GM21825 (cell line): Measurements from ENCODE around the gene JAG1.

Experiments used
- ATAC-seq: cut with Tn5 transposase; IDR thresholded peaks from one replicate; pipeline ENCODE4 v1.9.1; 2021; ENCODE audit warnings: mild to moderate bottlenecking, moderate library complexity; ENCODE audit not compliant: unreplicated experiment

Gene JAG1

DNA sequence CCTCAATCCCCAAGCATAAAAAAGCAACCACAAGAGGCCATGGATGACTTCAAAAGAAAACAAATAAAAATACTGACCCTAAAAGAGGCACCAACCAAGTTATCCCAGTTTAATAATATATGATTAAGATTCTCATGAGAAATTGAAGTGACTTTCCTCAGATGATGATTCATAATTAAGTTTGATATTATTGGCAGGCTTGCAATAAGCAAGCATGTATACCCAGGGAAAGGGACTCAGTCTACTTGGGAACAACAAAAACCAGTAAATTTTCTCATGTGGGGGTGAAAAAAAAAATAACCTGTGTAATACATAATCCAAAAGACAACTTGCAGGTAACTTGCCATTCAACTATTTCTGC, 19.6 kb downstream of the JAG1 start:
- ATAC-seq, result no peak

DNA sequence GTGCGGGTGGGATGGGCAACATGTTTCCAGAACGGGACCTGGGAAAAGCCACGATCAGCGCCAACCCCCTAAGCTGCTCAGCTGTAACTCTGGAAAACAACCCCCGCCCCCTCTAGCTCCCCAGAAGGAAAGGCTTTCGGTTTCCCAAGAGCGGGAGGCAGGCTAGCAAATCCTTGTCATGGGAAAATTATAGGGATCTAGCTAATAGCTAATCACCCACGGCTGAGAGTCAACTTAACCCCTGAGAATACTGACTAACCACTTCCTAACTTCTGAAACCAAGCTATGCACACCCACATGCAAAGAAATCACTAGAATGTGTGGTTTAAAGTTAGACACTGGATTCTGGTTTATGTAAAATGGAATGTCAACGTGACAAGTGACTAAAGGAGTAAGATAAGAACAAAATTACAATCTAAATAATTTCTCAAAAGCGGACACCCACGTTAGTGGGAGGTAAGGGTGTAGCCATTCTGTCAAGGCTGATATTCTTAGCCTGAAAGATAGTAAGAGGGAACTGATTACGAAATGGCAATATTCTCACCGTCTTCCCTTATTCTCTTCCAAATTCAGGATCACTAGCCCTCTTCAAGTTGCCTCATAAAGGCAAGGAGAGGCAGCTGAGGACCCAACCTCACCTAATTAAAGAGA, 20.1 kb downstream of the JAG1 start:
- ATAC-seq, result no peak

DNA sequence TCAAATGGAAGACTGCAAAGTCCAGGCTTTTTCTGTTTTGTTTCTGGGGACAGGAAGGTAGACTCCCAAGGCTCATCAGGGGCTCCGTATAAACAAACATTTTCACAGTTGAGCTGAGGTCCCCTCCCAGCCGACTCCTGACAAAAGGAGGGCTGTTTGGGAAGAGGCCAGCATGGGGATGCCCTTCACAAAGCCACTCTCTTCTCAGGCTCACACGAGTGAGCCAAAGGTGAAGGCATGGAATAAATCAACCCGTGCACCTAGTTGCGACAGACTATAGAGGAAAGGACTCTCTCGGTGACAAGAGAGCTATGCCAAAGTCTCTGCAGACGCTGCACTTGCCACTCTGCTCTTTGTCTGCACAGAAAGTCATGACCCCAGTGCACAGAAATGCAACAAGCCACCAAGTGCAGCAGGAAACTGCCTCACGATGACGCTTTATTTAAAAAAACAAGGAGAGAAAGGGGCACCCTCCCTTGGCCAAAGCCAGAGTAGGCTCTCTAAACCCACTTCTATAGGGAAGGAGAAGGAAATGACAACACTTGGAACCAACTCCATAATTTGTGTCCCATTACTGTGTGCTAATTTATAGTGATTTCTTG, 21.0 kb downstream of the JAG1 start:
- no peak for ATAC-seq

DNA sequence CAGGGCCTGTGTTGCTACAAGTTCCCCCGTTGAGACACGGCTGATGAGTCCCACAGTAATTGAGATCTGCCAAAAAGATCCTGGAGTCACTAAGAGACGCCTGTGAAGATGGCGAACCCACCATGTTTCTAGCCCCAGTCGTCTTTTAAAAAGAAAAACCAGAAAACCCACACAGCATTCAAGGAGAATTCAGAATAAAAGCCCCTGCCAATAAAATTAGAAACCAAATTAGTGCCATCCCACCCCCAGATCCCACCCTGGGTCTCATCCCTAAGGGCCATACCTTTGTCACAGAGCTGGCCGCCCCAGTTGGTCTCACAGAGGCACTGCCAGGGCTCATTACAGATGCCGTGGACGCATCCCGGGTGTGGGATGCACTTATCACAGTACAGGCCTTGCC, 21.6 kb downstream of the JAG1 start:
- no peak for ATAC-seq

DNA sequence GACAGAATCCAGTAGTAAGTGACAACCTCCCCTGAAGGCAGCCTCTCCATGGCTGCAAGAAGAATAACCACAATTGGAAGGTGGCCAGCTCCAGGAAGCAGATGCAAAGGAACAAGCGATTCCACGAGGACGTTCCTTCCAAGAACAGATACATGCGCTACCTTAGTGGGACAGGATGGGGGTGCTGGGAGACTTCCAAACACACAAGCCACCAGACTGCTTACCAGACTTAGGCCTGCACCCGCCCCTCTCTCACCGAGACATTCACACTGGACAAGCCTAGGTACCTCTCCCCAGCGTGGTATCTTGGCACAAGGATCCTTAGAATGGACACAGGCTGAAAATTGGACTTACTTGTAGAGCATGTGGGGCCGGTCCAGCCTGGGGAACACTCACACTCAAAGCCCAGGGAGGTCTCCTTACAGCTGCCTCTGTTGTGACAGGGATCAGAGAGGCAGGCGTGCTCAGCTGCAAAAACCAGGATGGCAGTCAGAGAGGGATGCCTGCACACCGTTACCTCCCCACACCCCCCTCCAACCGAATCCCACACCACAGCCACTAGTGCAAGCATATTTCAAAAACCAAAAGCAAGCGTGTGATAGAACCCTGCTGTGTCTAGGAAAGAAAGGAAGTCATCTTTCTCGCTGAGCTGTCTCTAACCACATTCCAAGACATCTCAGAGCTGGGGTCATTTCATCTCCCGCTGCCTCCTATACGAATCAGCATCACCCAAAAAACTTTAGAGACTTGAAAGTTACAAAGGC, 22.4 kb downstream of the JAG1 start:
- no peak for ATAC-seq

DNA sequence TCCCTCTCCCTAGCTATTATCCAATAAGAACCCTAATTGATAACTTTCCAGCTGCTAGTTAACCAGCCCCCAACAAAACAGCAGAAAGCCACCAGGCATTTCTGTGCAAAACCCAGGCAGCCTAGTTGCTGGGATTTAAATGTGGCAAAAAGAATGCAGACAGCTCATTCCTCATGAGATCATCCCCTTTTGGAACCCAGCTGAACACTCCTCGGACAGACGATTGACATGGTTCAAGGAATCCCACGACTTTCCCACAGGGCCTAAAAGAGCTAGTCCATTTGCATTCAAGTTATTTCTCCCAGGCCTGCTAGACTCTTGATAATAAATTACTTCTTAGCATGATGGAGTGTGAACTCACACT, 24.0 kb downstream of the JAG1 start:
- ATAC-seq, result no peak

DNA sequence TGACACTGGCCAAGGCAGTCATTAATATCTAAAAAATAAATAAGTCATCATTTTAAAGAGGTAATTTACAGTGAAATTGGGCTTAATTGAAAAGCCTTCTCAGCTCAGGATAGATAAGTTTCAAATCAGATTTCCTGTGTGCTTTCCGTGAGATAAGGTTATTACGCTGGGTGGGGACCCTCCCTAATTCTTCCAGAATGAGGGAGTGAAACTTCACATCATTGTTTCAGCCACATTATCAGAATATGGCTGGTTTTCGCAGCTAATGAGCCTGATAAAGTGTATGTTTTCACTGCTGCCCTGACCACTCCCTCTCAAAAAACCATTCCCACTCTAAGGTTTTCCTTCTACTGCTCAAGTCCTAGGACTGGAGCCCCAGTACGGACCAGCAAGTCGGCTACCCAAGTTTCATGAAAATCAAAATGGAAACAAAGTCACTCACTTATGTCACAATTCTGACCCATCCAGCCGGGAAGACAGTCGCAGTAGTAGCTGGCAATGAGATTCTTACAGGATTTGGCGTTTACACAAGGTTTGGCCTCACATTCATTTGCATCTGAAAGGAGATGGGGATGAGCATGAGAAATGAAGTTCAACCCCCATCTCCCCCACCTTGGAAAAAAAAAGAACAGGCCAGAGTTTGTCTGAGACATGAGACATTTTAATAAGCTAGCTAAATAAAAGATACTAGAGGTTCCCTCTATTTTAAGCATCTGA, 24.6 kb downstream of the JAG1 start:
- no peak for ATAC-seq

DNA sequence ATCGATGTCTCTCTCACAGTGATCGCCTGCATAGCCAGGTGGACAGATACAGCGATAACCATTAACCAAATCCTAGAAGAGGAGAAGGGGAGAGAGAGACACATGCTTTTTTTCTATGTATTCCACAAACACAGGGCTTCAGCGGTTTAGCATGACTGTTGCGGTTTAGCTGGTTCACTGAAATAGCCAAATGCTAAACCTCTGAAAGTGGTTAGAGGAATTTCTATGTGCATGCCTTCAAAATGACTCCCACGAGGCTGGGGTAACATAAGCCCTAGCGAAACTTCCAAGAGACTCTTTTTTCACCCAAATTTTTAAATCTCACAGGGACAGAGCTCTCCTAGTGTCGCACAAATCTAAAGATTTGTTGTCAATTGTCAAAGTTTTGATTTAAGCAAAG, 25.1 kb downstream of the JAG1 start:
- no peak for ATAC-seq

DNA sequence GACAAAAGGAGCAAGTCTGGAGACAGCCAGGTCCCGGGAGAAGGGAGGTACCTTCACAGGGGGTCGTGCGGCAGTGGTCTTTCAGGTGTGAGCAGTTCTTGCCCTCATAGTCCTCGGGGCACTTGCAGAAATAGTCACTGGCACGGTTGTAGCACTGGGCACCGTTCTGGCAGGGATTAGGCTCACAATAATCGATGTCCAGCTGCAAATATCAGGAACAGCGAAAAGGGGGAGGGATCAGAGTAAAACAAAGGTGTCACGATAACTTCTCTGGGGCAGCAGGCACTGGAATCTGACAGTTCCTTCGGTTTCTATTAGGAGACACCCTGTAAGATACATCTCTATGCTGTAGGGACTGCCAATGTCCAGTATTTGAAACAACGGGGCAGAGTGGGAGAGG, 25.9 kb downstream of the JAG1 start:
- no peak for ATAC-seq

DNA sequence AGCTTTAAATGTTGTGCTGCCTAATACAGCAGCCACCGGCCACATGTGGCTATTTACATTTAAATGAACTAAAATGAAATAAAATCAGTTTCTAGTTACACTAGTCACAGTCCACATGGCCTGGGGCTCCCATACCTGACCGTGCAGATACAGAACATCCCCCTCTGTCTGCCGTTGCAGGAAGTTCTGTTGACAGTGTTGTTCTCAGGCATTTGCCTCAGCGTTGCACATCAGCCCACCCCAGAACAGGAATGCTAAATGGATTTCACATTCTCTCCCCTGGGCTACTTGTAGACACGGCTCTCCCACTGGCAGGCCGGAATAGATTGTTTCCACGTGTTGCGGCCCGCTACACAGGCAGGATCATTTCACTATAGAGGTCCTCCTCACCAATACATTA, 26.3 kb downstream of the JAG1 start:
- no peak for ATAC-seq

DNA sequence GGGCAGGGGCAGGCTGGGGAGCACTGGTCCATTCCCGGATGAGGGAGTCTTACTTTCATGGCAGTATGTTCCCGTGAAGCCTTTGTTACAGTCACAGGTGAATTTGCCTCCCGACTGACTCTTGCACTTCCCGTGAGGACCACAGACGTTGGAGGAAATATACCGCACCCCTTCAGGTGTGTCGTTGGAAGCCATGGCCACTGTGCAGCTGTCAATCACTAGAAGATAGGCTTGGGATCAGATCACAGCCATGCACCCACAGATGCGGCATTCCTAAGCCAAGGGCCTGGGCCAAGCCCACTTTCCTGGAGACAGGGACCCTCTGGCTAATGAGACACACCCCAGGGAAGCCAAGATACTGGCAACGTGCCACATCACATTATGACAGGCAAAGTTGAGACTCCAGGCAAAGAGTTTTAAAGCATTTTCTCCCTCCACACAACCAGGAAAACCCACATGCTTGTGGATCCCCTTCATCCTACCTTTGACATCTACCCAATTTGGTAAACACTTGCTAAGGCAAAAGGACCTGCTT, 26.8 kb downstream of the JAG1 start:
- ATAC-seq, result no peak

DNA sequence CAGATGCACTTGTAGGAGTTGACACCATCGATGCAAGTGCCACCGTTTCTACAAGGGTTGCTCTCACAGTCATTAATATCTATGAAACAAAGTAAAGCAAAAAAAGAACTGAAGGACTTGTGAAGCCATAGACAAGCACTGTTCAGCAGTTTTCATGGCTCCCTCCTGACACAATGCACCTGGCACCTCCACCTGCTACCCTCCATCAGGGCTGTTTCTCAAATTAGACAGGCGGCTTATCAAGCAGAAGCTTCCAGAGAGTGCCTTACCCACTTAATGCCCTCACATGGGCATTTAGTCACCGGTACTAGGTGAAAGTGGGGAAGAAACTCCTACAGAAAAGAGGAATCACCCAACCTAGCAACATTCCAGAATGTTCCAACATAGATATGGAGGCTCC, 27.8 kb downstream of the JAG1 start:
- no peak for ATAC-seq

DNA sequence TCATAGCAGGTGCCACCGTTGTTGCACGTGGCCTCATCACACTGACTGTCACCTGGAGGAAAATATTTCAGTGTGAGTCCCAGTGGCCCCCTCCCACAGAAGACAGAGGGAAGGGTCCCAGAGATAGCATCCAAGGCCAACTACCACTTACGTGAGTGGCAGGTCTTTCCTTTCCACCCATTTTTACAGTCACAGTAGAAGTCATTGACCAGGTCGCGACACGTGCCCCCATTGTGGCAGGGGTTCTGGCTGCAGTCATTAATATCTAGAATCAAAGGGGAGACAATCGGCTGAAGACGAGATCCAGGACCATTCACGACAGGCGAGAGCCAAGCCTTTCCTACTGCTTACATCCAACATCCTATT, 28.6 kb downstream of the JAG1 start:
- ATAC-seq, result no peak

DNA sequence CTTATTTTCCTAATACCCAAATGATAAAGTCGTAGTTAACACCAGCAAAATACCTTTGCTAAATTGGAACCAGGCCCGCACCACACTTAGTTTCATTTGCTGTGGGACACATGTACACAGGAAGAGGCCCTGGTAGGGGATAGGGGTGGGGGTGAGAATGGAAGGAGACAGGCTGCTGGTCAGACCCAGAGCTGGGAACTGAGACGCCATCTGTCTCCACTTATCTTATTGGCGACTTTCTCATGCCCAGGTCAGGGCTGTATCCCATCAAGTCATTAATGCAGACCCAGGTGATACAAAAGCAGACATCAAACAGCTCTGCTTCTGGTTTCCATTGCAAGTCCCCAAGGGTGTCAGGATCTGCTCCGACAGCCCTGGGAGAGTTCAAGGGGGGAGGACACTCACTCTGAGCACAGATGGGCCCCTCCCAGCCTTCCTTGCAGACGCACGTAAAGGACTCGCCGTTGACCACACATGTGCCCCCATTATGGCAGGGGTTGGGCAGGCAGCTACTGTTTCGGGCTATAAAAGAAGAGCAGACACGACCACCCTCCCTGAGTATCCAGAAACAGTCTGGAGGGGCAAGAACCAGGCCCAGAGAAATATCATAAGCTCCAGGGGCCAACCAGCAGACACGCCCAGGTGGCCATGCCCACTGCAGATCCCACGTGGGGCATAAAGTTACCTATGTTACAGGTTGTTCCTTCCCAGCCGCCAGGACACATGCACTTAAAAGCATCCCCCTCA, 29.2 kb downstream of the JAG1 start:
- ATAC-seq, result peak; percentile 55

DNA sequence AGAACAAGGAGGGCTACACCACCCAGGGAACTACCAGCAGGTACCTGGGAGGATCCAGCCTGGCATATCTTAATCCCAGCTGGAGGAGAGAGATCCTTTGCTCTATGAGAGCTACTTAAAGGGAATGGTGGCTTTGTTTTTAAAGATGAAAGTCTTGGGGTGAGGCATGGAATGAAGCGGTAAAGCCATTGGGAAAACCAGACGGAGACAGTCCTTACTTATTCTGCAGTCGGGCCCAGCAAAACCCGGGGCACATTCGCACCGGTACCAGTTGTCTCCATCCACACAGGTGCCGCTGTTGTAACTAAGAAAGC, 30.3 kb downstream of the JAG1 start:
- no peak for ATAC-seq

DNA sequence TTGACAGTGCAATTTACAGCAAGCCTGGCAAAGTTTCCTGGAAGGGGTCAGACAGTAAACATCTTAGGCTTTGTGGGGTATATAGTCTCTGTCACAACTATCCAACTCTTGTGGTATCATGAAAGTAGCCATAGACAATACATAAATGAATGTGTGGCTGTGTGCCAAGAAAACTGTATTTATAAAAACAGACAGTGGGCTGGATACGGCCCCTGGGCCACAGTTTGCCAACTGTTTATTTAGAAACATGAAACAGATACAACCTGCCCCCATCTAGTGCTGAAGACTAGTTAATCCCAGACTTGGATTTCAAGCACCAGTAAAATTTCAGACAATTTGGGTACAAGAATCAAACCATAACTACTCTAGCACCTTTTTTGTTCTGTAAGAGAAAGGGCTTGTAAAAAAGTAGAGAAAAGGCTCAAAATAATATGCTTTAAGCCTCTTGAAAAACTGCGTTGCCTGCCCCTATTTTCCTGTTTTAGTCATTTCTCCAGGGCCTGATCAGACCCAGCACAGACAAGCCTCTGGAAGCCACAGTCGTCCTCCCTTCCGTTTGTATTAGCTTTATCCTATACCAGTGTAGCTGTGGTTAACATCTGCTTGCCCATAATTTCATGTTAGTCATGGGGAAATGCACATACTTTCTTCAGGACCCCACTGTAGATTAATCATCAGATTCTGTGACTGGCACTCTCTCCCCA, 30.8 kb downstream of the JAG1 start:
- ATAC-seq, result no peak

DNA sequence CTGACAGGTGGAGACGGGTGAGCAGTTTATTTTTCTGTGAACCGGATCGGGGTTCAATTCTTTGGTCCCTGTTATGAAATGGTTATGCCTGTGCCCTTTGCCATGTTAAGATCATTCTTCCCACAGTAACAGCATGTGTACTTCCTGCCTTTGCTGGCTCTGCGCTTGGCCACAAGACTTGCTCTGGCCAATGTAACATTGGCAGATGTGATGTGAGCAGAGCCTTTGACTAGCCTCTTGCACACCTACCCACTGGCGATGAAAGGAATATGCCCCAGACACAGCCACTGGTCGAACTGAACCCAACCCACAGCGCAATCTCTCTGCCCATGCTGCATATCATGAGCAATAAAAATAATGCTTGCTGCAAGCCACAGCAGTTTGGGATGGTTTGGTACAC, 31.9 kb downstream of the JAG1 start:
- ATAC-seq, result no peak

DNA sequence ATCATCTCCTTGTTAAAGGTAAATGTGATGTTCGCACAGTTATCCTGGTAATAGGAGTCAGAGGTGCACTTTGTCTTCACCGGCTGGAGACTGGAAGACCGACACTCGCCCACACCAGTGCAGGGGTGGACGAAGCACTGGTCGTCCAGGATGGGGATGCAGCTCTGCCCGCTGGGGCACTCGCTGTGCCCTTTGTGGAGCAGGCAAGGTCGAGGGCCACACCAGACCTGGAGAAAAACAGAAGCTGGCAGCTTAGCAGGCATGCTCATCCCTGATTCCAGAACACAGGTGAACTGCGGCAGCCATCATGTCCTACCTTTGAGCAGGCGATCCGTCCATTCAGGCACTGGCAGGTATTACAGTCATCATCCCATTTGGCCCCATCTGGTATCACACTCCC, 32.3 kb downstream of the JAG1 start:
- no peak for ATAC-seq

DNA sequence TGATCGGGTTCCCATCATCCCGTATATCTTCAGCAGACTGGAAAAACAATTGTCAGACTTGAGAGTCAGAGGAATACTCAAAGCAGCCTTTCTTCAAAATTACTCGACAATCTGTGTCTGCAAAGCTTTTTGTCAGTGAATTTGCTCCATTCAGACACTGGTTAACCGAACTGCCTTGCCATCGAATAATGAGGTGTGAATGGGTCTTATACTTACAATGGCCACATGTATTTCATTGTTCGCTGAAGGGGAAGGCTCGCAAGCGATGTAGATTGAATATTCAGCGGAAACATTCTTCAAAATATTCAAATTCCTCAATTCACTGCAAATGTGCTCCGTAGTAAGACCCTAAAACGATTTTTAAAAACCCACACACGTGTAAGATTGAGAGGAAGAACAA, 32.9 kb downstream of the JAG1 start:
- ATAC-seq, result no peak

DNA sequence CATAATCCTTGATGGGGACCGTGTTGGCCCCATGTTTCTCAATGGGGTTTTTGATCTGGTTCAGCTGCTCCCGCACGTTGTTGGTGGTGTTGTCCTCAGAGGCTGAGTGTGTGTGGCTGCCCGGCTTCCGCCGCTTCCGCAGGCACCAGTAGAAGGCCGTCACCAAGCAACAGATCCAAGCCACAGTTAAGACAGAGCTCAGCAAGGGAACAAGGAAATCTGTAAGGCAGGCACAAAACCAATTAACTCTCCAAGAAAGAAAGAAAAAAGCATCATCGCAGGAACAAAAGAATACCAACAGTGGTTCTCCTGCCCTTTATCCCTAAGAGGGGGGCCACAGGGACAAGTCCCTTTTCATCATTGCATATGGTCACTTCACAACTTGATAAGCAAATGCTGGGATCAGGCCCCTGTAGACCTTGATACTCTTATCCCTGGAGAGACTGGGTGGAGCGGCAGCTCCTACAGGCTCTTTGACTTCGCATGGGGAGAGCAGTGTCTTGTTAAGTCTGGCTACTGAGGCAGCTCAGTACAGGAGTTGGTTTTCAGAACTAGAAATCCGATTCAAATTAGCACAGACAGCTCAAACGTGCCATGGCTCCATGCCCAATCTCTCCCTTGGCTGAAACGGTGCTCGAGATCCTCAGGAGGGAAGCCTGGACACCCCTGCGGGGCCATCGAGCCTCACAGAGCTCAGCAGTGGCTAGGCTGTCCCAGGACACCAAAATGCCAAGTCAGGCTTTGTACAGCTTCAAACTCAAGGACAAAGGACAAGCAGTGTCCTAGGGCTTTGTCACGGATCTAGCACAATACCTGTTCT, 33.9 kb downstream of the JAG1 start:
- no peak for ATAC-seq
